Endothelial cell of umbilical vein (primary cell): ENCODE data around the gene C17orf114.

Experiments used
- BruUV-seq: library from RNA; stranded (reverse); fragments of 400-500 nt; replicated peaks from 2 replicates; lab custom pipeline; 2021; lab: Mats Ljungman, UMichigan
- CTCF ChIA-PET: fragments of 300-600, 350-600 bp; sonication (Branson Sonifier 250); formaldehyde crosslinking; loops from one replicate; lab custom pipeline; 2021; ENCODE audit warnings: antibody characterized with exemption, inconsistent platforms; lab: Charles Lee
- POLR2A ChIA-PET: fragments of 300-600, 350-600 bp; sonication (Branson Sonifier 250); formaldehyde crosslinking; loops from one replicate; lab custom pipeline; 2021; ENCODE audit warnings: antibody characterized with exemption, inconsistent platforms; lab: Charles Lee
- DNase-seq: peaks from one replicate; pipeline ENCODE4 v3.0.0-alpha.2; 2011; ENCODE audit warnings: low read depth, low spot score
- FAIRE-seq: peaks from 2 replicates; lab custom pipeline; 2011; peaks lifted over from hg19 to GRCh38; lab: Jason Lieb, UNC
- H2AFZ ChIP-seq: 2 replicates; pipeline ENCODE4 v1.6.0; 2012; ENCODE audit warnings: low read depth, low read length, control low read depth, inconsistent platforms
- H3K27ac ChIP-seq: 2 replicates; pipeline ENCODE4 v1.5.1; 2011; ENCODE audit warnings: low read depth, mild to moderate bottlenecking, control low read depth, low read length, moderate library complexity; ENCODE audit not compliant: insufficient read depth
- H3K27me3 ChIP-seq, 2 experiments: 2 replicates each; pipeline versions ENCODE4 v1.6.0 to v1.6.1; 2011; ENCODE audit warnings: low read length in 2 of 2, mixed read lengths in 1 of 2; ENCODE audit not compliant: control insufficient read depth in 2 of 2, insufficient read depth in 2 of 2
- H3K36me3 ChIP-seq, 2 experiments: 2 replicates in 1 of 2; 3 replicates in 1 of 2; pipeline ENCODE4 v1.5.1; 2011; ENCODE audit warnings: low read length in 2 of 2, mild to moderate bottlenecking in 1 of 2, moderate library complexity in 1 of 2; ENCODE audit not compliant: control insufficient read depth in 2 of 2, insufficient read depth in 2 of 2; ENCODE audit errors: extremely low read depth in 1 of 2
- H3K4me1 ChIP-seq: 3 replicates; pipeline ENCODE4 v1.5.1; 2011; ENCODE audit warnings: mild to moderate bottlenecking, low read length; ENCODE audit not compliant: control insufficient read depth, insufficient read depth; ENCODE audit errors: extremely low read depth
- H3K4me2 ChIP-seq: 2 replicates; pipeline ENCODE4 v1.6.1; 2011; ENCODE audit warnings: low read length, control low read depth, mixed read lengths; ENCODE audit not compliant: insufficient read depth
- H3K4me3 ChIP-seq, 3 experiments: fragments of 200-600 bp in 1 of 3; sonication (generic), shearing (Covaris generic) in 1 of 3; replicated peaks in 1 of 3; 2 replicates each; pipeline ENCODE4 v1.5.1; 2011 to 2016; ENCODE audit warnings: control low read depth in 3 of 3, low read length in 3 of 3, mild to moderate bottlenecking in 2 of 3, inconsistent platforms in 1 of 3, low read depth in 1 of 3, moderate library complexity in 1 of 3; ENCODE audit not compliant: insufficient read depth in 1 of 3
- H3K79me2 ChIP-seq: 2 replicates; pipeline ENCODE4 v1.6.0; 2012; ENCODE audit warnings: low read length, inconsistent platforms; ENCODE audit not compliant: control insufficient read depth, insufficient read depth
- H3K9ac ChIP-seq: replicated peaks from 2 replicates; pipeline ENCODE3; 2011; ENCODE audit warnings: low read length, control low read depth; ENCODE audit not compliant: insufficient read depth; ENCODE audit errors: extremely low read depth
- H3K9me1 ChIP-seq: replicated peaks from 3 replicates; pipeline ENCODE4 v1.6.0; 2011; ENCODE audit warnings: mild to moderate bottlenecking, low read length; ENCODE audit not compliant: control insufficient read depth, insufficient read depth; ENCODE audit errors: extremely low read depth
- H3K9me3 ChIP-seq: replicated peaks from 2 replicates; pipeline ENCODE4 v1.5.1; 2012; ENCODE audit warnings: low read length, inconsistent platforms; ENCODE audit not compliant: control insufficient read depth, insufficient read depth
- H4K20me1 ChIP-seq: replicated peaks from 2 replicates; pipeline ENCODE3; 2011; ENCODE audit warnings: mild to moderate bottlenecking, low read length; ENCODE audit not compliant: control insufficient read depth, insufficient read depth; ENCODE audit errors: extremely low read depth
- CTCF ChIP-seq, 2 donors: IDR thresholded peaks; 1 replicate in 1 of 2; 2 replicates in 1 of 2; pipeline ENCODE4 v1.5.1; 2011; ENCODE audit warnings: low read length in 2 of 2, mild to moderate bottlenecking in 2 of 2, moderate library complexity in 2 of 2, control low read depth in 1 of 2, inconsistent platforms in 1 of 2, low read depth in 1 of 2; ENCODE audit not compliant: insufficient read depth in 1 of 2; ENCODE audit errors: extremely low read depth in 1 of 2
- EZH2 ChIP-seq: IDR thresholded peaks from 2 replicates; pipeline ENCODE4 v1.6.1; 2012; ENCODE audit warnings: borderline replicate concordance, low read depth, mild to moderate bottlenecking, moderate library complexity, low read length, inconsistent platforms; ENCODE audit not compliant: severe bottlenecking
- FOS ChIP-seq: IDR thresholded peaks from 2 replicates; pipeline ENCODE4 v1.6.1; 2011; ENCODE audit warnings: mild to moderate bottlenecking, low read length, moderate library complexity, borderline replicate concordance; ENCODE audit not compliant: insufficient read depth
- GATA2 ChIP-seq: IDR thresholded peaks from 2 replicates; pipeline ENCODE4 v1.7.0; 2011; ENCODE audit warnings: low read depth, mild to moderate bottlenecking, moderate library complexity, mixed read lengths, low read length; ENCODE audit not compliant: insufficient read length, insufficient read depth
- JUN ChIP-seq: IDR thresholded peaks from 2 replicates; pipeline ENCODE4 v1.6.1; 2011; ENCODE audit warnings: borderline replicate concordance, low read depth; ENCODE audit not compliant: insufficient read length, insufficient read depth
- MYC ChIP-seq: IDR thresholded peaks from one replicate; pipeline ENCODE4 v1.6.1; 2011; ENCODE audit warnings: mild to moderate bottlenecking, low read depth, low read length
- POLR2A ChIP-seq: IDR thresholded peaks from 2 replicates; pipeline ENCODE4 v1.6.1; 2012; ENCODE audit warnings: low read depth, mild to moderate bottlenecking, control low read depth, low read length
- POLR2AphosphoS5 ChIP-seq: IDR thresholded peaks from 2 replicates; pipeline ENCODE4 v1.6.1; 2012; ENCODE audit warnings: low read depth, mild to moderate bottlenecking, control low read depth, low read length, moderate library complexity; ENCODE audit not compliant: insufficient read depth
- dilution Hi-C: fragments of 300-500 bp; cut with MboI; formaldehyde crosslinking; loops from one replicate; pipeline ENCODE4 v1.15.0; 2019; ENCODE audit warnings: low sequenced_read_pairs; ENCODE audit not compliant: extremely low pct_ligation_motif_present
- intact Hi-C: fragments of 100-400 bp; cut with micrococcal nuclease; formaldehyde crosslinking; loops from one replicate; pipeline ENCODE4 v1.10.0; 2022

The C17orf114 gene

DNA sequence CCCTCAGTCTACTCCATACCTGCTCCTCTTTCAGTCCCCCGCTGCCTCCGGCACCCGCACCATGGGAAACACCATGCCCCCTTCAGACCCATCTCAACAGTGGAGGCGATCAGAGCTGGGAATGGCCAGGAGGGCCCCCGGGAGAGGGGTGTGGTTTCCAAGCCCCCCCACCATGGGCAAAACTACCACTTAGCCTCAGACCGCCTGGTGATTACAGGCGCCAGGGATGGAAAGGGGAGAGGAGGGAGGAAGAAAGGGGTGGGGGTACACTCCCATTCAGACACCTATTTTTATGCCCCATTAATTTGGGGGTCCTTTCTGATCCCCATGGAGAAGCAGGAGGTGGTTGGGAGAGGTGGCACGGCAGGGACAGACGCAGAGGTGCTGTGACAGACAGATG is at the start of gene C17orf114:
Gene C17orf114, minus strand, starts transcription at position 101 of the 400 bp plus-strand sequence.
- peaks cover 7 to 13% of the 10 kb centered on the region in 2 experiments for H3K36me3 ChIP-seq

GRCh38 chr17:4851084-4851483 is 49.0 kb upstream of the C17orf114 start:
- intact Hi-C loops (no loop called here), dilution Hi-C loops (no loop called here)
- Histone ChIP-seq H3K4me1 (peaks cover 5% of the 10 kb centered on the region), H3K36me3 (peaks cover 0 to under 1% of the 10 kb centered on the region in 2 experiments), H3K79me2 (peaks cover 18% of the 10 kb centered on the region), H3K9me1 (no peaks in the 10 kb centered on the region), H2AFZ (no peak overlapping the region), H3K4me2 (no peak overlapping the region), H4K20me1 (no peaks in the 10 kb centered on the region), H3K27ac (no peak overlapping the region), H3K9me3 (no peaks in the 10 kb centered on the region), H3K9ac (no peak overlapping the region), H3K27me3 (no peaks in the 10 kb centered on the region), H3K4me3 (no peak overlapping the region)
- DNase-seq (no peak), FAIRE-seq (no peak)
- BruUV-seq, result no TSS peak
- POLR2A ChIA-PET, result no interaction called here
- TF ChIP-seq POLR2AphosphoS5, result no peak
- TF ChIP-seq CTCF (IDR thresholded peaks at IDR 0.05; ENCODE audit: extremely low read depth in 1 of 2, insufficient read depth in 1 of 2, low read depth in 1 of 2, low read length in 2 of 2), result no peak
- no peak for TF ChIP-seq FOS
- TF ChIP-seq JUN, result no peak
- TF ChIP-seq MYC, result no peak
- TF ChIP-seq EZH2, result no peak
- TF ChIP-seq GATA2, result no peak
- no peak for TF ChIP-seq POLR2A
- CTCF ChIA-PET, result no interaction called here

More for the DNA sequence above, at the start of gene C17orf114:
- Histone ChIP-seq H3K4me2 (no peak within 1 kb of the TSS), H3K9me1 (no peaks in the 10 kb centered on the region), H3K4me1 (peaks cover 7% of the 10 kb centered on the region), H3K9me3 (no peaks in the 10 kb centered on the region), H3K27me3 (no peaks in the 10 kb centered on the region), H2AFZ (no peak within 1 kb of the TSS), H3K9ac (no peak within 1 kb of the TSS), H3K27ac (no peak within 1 kb of the TSS), H3K79me2 (peaks cover 2% of the 10 kb centered on the region), H3K4me3 (no peak within 1 kb of the TSS), H4K20me1 (no peaks in the 10 kb centered on the region)
- intact Hi-C loops (no loop called here), dilution Hi-C loops (no loop called here)
- no TSS peak for BruUV-seq
- TF ChIP-seq EZH2 (no peak), MYC (no peak), FOS (no peak)
- CTCF ChIA-PET, result no interaction called here
- FAIRE-seq (no peak), DNase-seq (no peak)
- POLR2A ChIA-PET, result no interaction called here
